GM13976 (cell line): ENCODE measurements around the gene PTPN7.

Experiments
- DNase-seq: peaks from one replicate; pipeline ENCODE4 v3.0.0; 2012; ENCODE audit warnings: low spot score
- CTCF ChIP-seq: IDR thresholded peaks from 2 replicates; pipeline ENCODE4 v1.5.1; 2012; ENCODE audit warnings: borderline replicate concordance, mild to moderate bottlenecking; ENCODE audit not compliant: insufficient read depth; ENCODE audit errors: extremely low read depth, missing control alignments, control extremely low read depth
- in situ Hi-C: fragments of 300-500 bp; cut with MboI; formaldehyde crosslinking; loops from one replicate; pipeline ENCODE4 v1.12.0; 2022; ENCODE audit warnings: low sequenced_read_pairs, mixed read lengths, inconsistent platforms; ENCODE audit not compliant: unreplicated experiment

The PTPN7 gene

DNA sequence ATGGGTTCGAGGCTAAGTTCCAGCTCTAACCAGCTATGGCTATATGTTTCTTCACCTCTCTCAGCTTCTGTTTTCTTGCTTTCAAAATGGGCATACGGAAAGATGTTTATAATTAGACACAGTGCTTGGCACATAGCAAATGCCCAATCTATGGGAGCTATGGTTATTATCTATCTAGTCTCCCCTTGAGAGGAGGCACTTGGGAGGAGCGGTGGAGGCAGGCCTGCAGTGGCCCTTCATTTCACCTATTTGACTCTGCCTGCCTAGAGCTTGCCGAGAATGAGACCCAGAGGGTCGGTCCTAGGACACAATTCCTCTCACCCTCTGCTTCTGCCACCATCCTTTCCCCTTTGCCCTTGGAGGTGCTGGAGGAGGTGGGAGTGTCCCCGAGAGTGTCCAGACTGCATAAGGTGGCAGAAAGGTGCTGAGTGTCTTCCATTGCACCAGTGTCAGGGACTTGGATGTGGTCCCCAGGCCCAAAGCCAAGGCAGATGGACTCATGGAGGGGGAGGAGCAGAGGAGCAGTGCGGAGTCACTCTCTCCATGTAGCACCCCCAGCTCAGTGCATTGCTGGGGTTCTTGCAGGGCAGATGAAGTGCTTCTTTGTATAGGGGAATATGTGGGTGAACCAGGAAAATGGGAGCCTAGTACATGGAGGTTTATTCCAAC, 42.2 kb upstream of the PTPN7 start:
- no peak for DNase-seq
- no peak for TF ChIP-seq CTCF
- in situ Hi-C loops, result no loop called here

- in situ Hi-C loops, result no loop called here
- TF ChIP-seq CTCF, result no peak
- DNase-seq, result no peak
These were observed 41.6 kb upstream of the PTPN7 start for GRCh38 chr1:202201971-202202370.

DNA sequence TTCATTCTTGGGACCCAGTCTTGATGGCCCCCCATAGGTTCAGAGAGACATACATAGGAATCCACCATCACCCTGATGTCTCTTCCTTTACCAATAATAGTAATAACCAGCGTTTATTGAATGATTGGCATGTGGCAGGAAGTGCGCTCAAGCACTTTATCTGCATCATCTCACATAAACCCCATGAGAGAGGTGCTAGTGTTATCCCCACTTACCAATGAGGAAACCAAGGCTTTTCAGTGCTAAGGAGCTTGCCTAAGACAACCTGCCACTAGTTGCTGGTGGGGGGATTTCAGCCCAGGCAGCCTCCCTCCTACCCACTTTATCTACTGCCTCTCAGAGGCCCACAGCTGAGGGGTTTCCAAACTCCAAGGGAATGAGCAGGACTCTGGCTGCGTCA, 40.9 kb upstream of the PTPN7 start:
- DNase-seq, result no peak
- in situ Hi-C loops, result no loop called here
- TF ChIP-seq CTCF, result no peak

- DNase-seq, result no peak
- in situ Hi-C loops, result no loop called here
- TF ChIP-seq CTCF, result no peak
These were observed 40.3 kb upstream of the PTPN7 start for GRCh38 chr1:202200669-202201068.

DNA sequence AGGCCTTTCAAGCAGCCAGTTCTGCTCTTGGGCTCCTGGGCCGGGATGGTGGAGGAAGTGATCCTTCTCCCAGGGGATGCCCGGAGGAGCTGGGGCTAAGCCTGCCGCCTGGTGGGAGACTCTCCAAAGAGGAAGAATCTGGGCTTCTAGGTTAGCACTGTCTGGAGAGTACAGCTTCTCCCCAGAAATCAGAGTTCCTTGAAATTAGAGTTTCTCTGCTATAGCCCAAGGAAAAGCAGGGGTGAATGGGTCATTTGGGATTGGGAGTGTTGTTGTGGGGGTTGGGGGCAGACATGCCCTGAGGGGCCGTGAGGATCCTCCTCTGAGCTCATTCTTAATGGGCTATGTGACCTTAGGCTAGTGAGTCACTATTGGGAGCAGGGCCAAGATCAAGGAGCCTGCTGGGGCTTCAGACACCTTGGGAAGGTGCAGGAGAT, 39.7 kb upstream of the PTPN7 start:
- in situ Hi-C loops, result no loop called here
- no peak for DNase-seq
- no peak for TF ChIP-seq CTCF

GRCh38 chr1:202199040-202199889, 38.9 kb upstream of the PTPN7 start:
- in situ Hi-C loops, result no loop called here
- DNase-seq, result no peak
- TF ChIP-seq CTCF, result no peak

- in situ Hi-C loops, result no loop called here
- DNase-seq, result no peak
- TF ChIP-seq CTCF, result no peak
These were observed 37.9 kb upstream of the PTPN7 start for GRCh38 chr1:202198366-202198724.
